ENCODE data around the gene DRC7. TPM values are rescaled to one million over a fixed set of nuclear protein-coding genes. Genes with fewer than 3 reads are reported as not detected.

Gene DRC7
- total RNA-seq, 1 experiment from 2014 or later: not detected

- no peak for DNase-seq
- TF ChIP-seq EZH2phosphoT487 (IDR thresholded peaks at IDR 0.05; ENCODE audit: borderline replicate concordance, low read length): no peak
- no peak for TF ChIP-seq EZH2 (IDR thresholded peaks at IDR 0.05; ENCODE audit: low read length, unreplicated experiment)
- no peak for TF ChIP-seq CTCF (conservative IDR thresholded peaks at IDR 0.05; ENCODE audit: low read depth, low read length)
- ChIA-PET CTCF (no interaction called here), POLR2A (ENCODE audit: unreplicated experiment) (no interaction called here)
- Histone ChIP-seq H3K4me3 (ENCODE audit: low read length) (no peak overlapping the region), H2AFZ (ENCODE audit: low read length) (no peak overlapping the region), H3K9ac (ENCODE audit: low read length) (no peak overlapping the region), H3F3A (ENCODE audit: low read length, unreplicated experiment) (no peaks in the 10 kb centered on the region), H3K27me3 (ENCODE audit: low read length) (no peaks in the 10 kb centered on the region), H3K4me1 (ENCODE audit: insufficient read depth, low read length) (peaks cover 8% of the 10 kb centered on the region), H3K9me2 (replicated peaks; ENCODE audit: low read length) (no peaks in the 10 kb centered on the region), H4K20me1 (ENCODE audit: low read length) (no peaks in the 10 kb centered on the region), H3K79me2 (ENCODE audit: low read length) (no peaks in the 10 kb centered on the region), H3K4me2 (ENCODE audit: low read length) (no peak overlapping the region), H3K9me3 (ENCODE audit: low read length) (no peaks in the 10 kb centered on the region), H3K27ac (ENCODE audit: low read length) (no peak overlapping the region), H3K36me3 (ENCODE audit: low read depth, low read length) (no peaks in the 10 kb centered on the region)
- BruUV-seq (replicated peaks): no TSS peak
- ATAC-seq: no peak
- intact Hi-C loops (cut with micrococcal nuclease): no loop called here
These were observed 72.2 kb downstream of the DRC7 start for GRCh38 chr16:57766714-57767348.

- H2AFZ ChIP-seq (ENCODE audit: low read length): no peak overlapping the region
- intact Hi-C loops (cut with micrococcal nuclease): no loop called here
- POLR2A ChIA-PET (ENCODE audit: unreplicated experiment): no interaction called here
- no peak overlapping the region for H3K27ac ChIP-seq (ENCODE audit: low read length)
- H3K9me2 ChIP-seq (replicated peaks; ENCODE audit: low read length): no peaks in the 10 kb centered on the region
- H3K79me2 ChIP-seq (ENCODE audit: low read length): no peaks in the 10 kb centered on the region
- H3K4me3 ChIP-seq (ENCODE audit: low read length): no peak overlapping the region
- no peak overlapping the region for H3K4me2 ChIP-seq (ENCODE audit: low read length)
- ATAC-seq: no peak
- no peaks in the 10 kb centered on the region for H3K36me3 ChIP-seq (ENCODE audit: low read depth, low read length)
- H4K20me1 ChIP-seq (ENCODE audit: low read length): no peaks in the 10 kb centered on the region
- BruUV-seq (replicated peaks): no TSS peak
- H3K4me1 ChIP-seq (ENCODE audit: insufficient read depth, low read length): no peaks in the 10 kb centered on the region
- H3F3A ChIP-seq (ENCODE audit: low read length, unreplicated experiment): no peaks in the 10 kb centered on the region
- CTCF ChIA-PET: no interaction called here
- no peaks in the 10 kb centered on the region for H3K9me3 ChIP-seq (ENCODE audit: low read length)
- no peaks in the 10 kb centered on the region for H3K27me3 ChIP-seq (ENCODE audit: low read length)
- TF ChIP-seq EZH2 (IDR thresholded peaks at IDR 0.05; ENCODE audit: low read length, unreplicated experiment) (no peak), CTCF (conservative IDR thresholded peaks at IDR 0.05; ENCODE audit: low read depth, low read length) (no peak), EZH2phosphoT487 (IDR thresholded peaks at IDR 0.05; ENCODE audit: borderline replicate concordance, low read length) (no peak)
- H3K9ac ChIP-seq (ENCODE audit: low read length): no peak overlapping the region
- DNase-seq: no peak
These were observed 75.0 kb downstream of the DRC7 start for GRCh38 chr16:57769541-57770145.

- Histone ChIP-seq H3K27ac (ENCODE audit: low read length) (no peak overlapping the region), H3K79me2 (ENCODE audit: low read length) (no peaks in the 10 kb centered on the region), H3K36me3 (ENCODE audit: low read depth, low read length) (no peaks in the 10 kb centered on the region), H3K9ac (ENCODE audit: low read length) (no peak overlapping the region), H3K9me2 (replicated peaks; ENCODE audit: low read length) (no peaks in the 10 kb centered on the region), H3K9me3 (ENCODE audit: low read length) (no peaks in the 10 kb centered on the region), H3K27me3 (ENCODE audit: low read length) (no peaks in the 10 kb centered on the region), H2AFZ (ENCODE audit: low read length) (no peak overlapping the region), H3K4me1 (ENCODE audit: insufficient read depth, low read length) (no peaks in the 10 kb centered on the region), H3F3A (ENCODE audit: low read length, unreplicated experiment) (no peaks in the 10 kb centered on the region), H4K20me1 (ENCODE audit: low read length) (no peaks in the 10 kb centered on the region), H3K4me2 (ENCODE audit: low read length) (no peak overlapping the region), H3K4me3 (ENCODE audit: low read length) (no peak overlapping the region)
- no peak for TF ChIP-seq EZH2phosphoT487 (IDR thresholded peaks at IDR 0.05; ENCODE audit: borderline replicate concordance, low read length)
- no peak for TF ChIP-seq EZH2 (IDR thresholded peaks at IDR 0.05; ENCODE audit: low read length, unreplicated experiment)
- no peak for TF ChIP-seq CTCF (conservative IDR thresholded peaks at IDR 0.05; ENCODE audit: low read depth, low read length)
- POLR2A ChIA-PET (ENCODE audit: unreplicated experiment): no interaction called here
- CTCF ChIA-PET: no interaction called here
- intact Hi-C loops (cut with micrococcal nuclease): no loop called here
- DNase-seq (no peak), ATAC-seq (no peak)
- no TSS peak for BruUV-seq (replicated peaks)
These were observed 75.8 kb downstream of the DRC7 start for GRCh38 chr16:57770361-57770760.

Data from PC-3 (cell line).